ENCODE results near the gene ACY1. TPM values are rescaled to one million over a fixed set of nuclear protein-coding genes. Genes with fewer than 3 reads are reported as not detected.

Gene ACY1
- total RNA-seq, 1 donor from 2014 or later: 47.6 TPM

GRCh38 chr3:51963951-51964451 is 19.3 kb upstream of the ACY1 start:
- no peak for DNase-seq (ENCODE audit: low spot score)

- no peak for DNase-seq (ENCODE audit: low spot score)
Measured at GRCh38 chr3:51964521-51964920, 18.8 kb upstream of the ACY1 start.

- no peak for DNase-seq (ENCODE audit: low spot score)
Measured at GRCh38 chr3:51966016-51966415, 17.3 kb upstream of the ACY1 start.

GRCh38 chr3:51966486-51966885 is 16.8 kb upstream of the ACY1 start:
- DNase-seq (ENCODE audit: low spot score): no peak

- DNase-seq (ENCODE audit: low spot score): no peak
Measured at GRCh38 chr3:51966922-51967383, 16.4 kb upstream of the ACY1 start.

- peak; percentile 50 for DNase-seq (ENCODE audit: low spot score)
Measured at GRCh38 chr3:51967384-51968169, 15.8 kb upstream of the ACY1 start, which contains the start of gene PCBP4. Gene PCBP4 (minus strand): TSS chr3:51967454. CDS start chr3:51961240, 6,214 bp downstream.

GRCh38 chr3:51968170-51968775 is 15.1 kb upstream of the ACY1 start:
- no peak for DNase-seq (ENCODE audit: low spot score)

- DNase-seq (ENCODE audit: low spot score): no peak
Measured at GRCh38 chr3:51968883-51969678, 14.3 kb upstream of the ACY1 start.

GRCh38 chr3:51969841-51970240 is 13.5 kb upstream of the ACY1 start:
- DNase-seq (ENCODE audit: low spot score): no peak

GRCh38 chr3:51970606-51971300 is 12.6 kb upstream of the ACY1 start:
- DNase-seq (ENCODE audit: low spot score): no peak

- no peak for DNase-seq (ENCODE audit: low spot score)
Measured at GRCh38 chr3:51971350-51971749, 12.0 kb upstream of the ACY1 start.

GRCh38 chr3:51974277-51974962 is 8.9 kb upstream of the ACY1 start:
- no peak for DNase-seq (ENCODE audit: low spot score)

- DNase-seq (ENCODE audit: low spot score): peak; percentile 71
Measured at GRCh38 chr3:51974963-51975851, 8.1 kb upstream of the ACY1 start, which contains the start of gene ABHD14A. Gene ABHD14A (plus strand): TSS chr3:51975064. CDS start chr3:51975136, 72 bp downstream.

- peak; percentile 62 for DNase-seq (ENCODE audit: low spot score)
Measured at GRCh38 chr3:51975852-51976549, 7.3 kb upstream of the ACY1 start.

- DNase-seq (ENCODE audit: low spot score): no peak
Measured at GRCh38 chr3:51977446-51978142, 5.7 kb upstream of the ACY1 start.

GRCh38 chr3:51978143-51978502 is 5.2 kb upstream of the ACY1 start:
- no peak for DNase-seq (ENCODE audit: low spot score)

GRCh38 chr3:51980253-51980652 is 3.1 kb upstream of the ACY1 start:
- no peak for DNase-seq (ENCODE audit: low spot score)

GRCh38 chr3:51982352-51982837 is 940 bp upstream of the ACY1 start:
- peak; percentile 46 for DNase-seq (ENCODE audit: low spot score)
